Measurements from ENCODE around the gene RANBP9. TPM values are rescaled to one million over a fixed set of nuclear protein-coding genes. Genes with fewer than 3 reads are reported as not detected.

RANBP9 gene
- total and polyA plus RNA-seq, 2 experiments from 2014 or later, result 24.2 to 36.1 TPM

DNA sequence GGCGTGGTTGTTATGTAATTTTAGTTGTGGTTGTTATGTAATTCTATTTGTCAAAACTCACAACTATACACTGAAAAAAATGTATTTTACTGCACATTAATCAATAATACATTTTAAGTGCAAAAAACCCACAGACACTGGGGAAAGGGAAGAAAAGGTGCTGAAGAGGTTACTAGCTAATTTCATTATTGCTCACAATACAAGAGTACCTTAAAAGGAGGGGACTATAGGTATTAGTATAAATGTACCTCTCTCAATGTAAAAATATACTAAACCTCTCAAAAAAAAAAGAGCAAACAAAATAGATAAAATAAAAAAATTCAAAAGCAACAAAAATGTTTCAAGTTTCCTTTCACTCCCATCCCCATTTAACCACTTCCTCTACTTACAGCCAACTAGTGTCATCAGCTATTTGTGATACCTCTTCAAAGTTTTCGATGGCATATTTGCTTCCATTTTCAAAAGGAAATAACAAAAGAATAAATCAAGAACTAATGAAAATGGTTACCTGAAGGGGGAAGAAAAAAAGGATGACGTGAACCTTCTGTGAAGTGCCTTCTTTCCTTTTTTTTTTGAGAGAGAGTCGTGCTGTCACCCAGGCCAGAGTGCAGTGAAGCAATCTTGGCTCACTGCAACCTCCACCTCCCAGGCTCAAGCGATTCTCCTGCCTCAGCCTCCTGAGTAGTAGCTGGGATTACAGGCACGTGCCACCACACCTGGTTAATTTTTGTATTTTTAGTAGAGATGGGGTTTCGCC is 30.2 kb downstream of the RANBP9 start:
- Histone ChIP-seq H3K36me3 (replicated peaks; ENCODE audit: insufficient read depth, low read depth) (no peaks in the 10 kb centered on the region), H3K4me3 (no peak overlapping the region), H3K79me2 (peaks cover 99% of the 10 kb centered on the region), H3K9me3 (ENCODE audit: low read depth) (no peaks in the 10 kb centered on the region), H3K4me1 (ENCODE audit: insufficient read depth) (peaks cover 15% of the 10 kb centered on the region), H3K27ac (no peak overlapping the region), H4K20me1 (ENCODE audit: insufficient read depth, poor library complexity, severe bottlenecking) (peaks cover 37% of the 10 kb centered on the region), H2AFZ (no peak overlapping the region), H3K27me3 (no peaks in the 10 kb centered on the region), H3K4me2 (no peak overlapping the region), H3K9me2 (replicated peaks; ENCODE audit: insufficient read depth) (no peaks in the 10 kb centered on the region)
- TF ChIP-seq, protein P1, sequence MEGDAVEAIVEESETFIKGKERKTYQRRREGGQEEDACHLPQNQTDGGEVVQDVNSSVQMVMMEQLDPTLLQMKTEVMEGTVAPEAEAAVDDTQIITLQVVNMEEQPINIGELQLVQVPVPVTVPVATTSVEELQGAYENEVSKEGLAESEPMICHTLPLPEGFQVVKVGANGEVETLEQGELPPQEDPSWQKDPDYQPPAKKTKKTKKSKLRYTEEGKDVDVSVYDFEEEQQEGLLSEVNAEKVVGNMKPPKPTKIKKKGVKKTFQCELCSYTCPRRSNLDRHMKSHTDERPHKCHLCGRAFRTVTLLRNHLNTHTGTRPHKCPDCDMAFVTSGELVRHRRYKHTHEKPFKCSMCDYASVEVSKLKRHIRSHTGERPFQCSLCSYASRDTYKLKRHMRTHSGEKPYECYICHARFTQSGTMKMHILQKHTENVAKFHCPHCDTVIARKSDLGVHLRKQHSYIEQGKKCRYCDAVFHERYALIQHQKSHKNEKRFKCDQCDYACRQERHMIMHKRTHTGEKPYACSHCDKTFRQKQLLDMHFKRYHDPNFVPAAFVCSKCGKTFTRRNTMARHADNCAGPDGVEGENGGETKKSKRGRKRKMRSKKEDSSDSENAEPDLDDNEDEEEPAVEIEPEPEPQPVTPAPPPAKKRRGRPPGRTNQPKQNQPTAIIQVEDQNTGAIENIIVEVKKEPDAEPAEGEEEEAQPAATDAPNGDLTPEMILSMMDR (IDR thresholded peaks at IDR 0.05; ENCODE audit: poor library complexity), result no peak
- TF ChIP-seq EZH2 (IDR thresholded peaks at IDR 0.05; ENCODE audit: borderline replicate concordance), result no peak
- no peak for TF ChIP-seq EZH2phosphoT487 (IDR thresholded peaks at IDR 0.05; ENCODE audit: low read depth, severe bottlenecking, unreplicated experiment)
- no peak for DNase-seq (ENCODE audit: low spot score)
- WGBS (ENCODE audit: low lambda C conversion rate, missing lambda C conversion rate), result 93% methylated on average over 7 of the region's 7 CpGs

DNA sequence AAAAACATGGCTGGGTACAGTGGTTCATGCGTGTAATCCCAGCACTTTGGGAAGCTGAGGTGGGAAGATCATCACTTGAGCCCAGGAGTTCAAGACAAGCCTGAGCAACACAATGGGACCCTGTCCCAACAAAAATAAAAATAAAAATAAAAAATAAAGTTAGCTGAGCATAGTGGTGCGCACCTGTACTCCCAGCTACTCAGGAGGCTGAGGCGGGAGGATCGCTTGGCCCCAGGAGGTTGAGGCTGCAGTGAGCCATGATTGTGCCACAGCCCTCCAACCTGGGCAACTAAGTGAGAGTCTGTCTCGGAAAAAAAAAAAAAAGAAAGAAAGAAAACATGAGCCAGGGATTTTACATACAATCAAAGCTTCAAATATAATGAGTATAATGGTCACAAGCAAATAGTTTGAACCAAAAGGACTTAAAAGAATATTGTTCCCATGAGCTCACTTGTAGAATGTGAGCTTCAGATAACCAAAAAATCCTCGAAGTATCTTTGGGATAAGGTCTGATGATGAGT is 31.1 kb downstream of the RANBP9 start:
- H3K36me3 ChIP-seq (replicated peaks; ENCODE audit: insufficient read depth, low read depth), result no peaks in the 10 kb centered on the region
- no peak overlapping the region for H3K4me3 ChIP-seq
- no peak for DNase-seq (ENCODE audit: low spot score)
- TF ChIP-seq EZH2phosphoT487 (IDR thresholded peaks at IDR 0.05; ENCODE audit: low read depth, severe bottlenecking, unreplicated experiment), result no peak
- TF ChIP-seq EZH2 (IDR thresholded peaks at IDR 0.05; ENCODE audit: borderline replicate concordance), result no peak
- TF ChIP-seq, protein P1 (IDR thresholded peaks at IDR 0.05; ENCODE audit: poor library complexity), result no peak
- H3K9me3 ChIP-seq (ENCODE audit: low read depth), result no peaks in the 10 kb centered on the region
- 90% methylated on average over 6 of the region's 6 CpGs for WGBS (ENCODE audit: low lambda C conversion rate, missing lambda C conversion rate)
- H3K9me2 ChIP-seq (replicated peaks; ENCODE audit: insufficient read depth), result no peaks in the 10 kb centered on the region
- H3K27me3 ChIP-seq, result no peaks in the 10 kb centered on the region
- H3K4me2 ChIP-seq, result no peak overlapping the region
- H3K4me1 ChIP-seq (ENCODE audit: insufficient read depth), result peaks cover 15% of the 10 kb centered on the region
- H3K79me2 ChIP-seq, result peaks cover 100% of the 10 kb centered on the region
- H4K20me1 ChIP-seq (ENCODE audit: insufficient read depth, poor library complexity, severe bottlenecking), result peaks cover 35% of the 10 kb centered on the region
- H2AFZ ChIP-seq, result no peak overlapping the region
- no peak overlapping the region for H3K27ac ChIP-seq

DNA sequence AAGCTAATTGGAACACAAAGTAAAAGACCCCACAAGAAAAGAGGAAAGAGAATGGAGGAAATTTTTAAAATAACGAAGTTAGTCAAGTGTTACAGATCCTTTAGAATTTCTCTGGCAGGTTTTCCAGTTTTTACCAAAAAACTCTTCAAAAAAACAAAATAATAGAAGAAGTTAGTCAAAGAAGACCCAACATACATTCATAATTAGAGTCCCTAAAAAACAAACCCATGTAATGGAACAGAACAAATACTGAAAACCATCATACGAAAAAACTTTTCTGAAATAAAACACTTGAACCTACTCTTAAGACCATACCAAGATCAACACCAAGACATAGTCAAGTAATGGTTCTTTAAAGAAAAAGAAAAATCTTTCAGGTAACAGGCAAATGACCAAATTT is 31.6 kb downstream of the RANBP9 start:
- TF ChIP-seq EZH2 (IDR thresholded peaks at IDR 0.05; ENCODE audit: borderline replicate concordance) (no peak), EZH2phosphoT487 (IDR thresholded peaks at IDR 0.05; ENCODE audit: low read depth, severe bottlenecking, unreplicated experiment) (no peak)
- TF ChIP-seq, protein P1 (IDR thresholded peaks at IDR 0.05; ENCODE audit: poor library complexity), result no peak
- Histone ChIP-seq H3K79me2 (peaks cover 100% of the 10 kb centered on the region), H3K4me2 (no peak overlapping the region), H2AFZ (no peak overlapping the region), H3K36me3 (replicated peaks; ENCODE audit: insufficient read depth, low read depth) (no peaks in the 10 kb centered on the region), H4K20me1 (ENCODE audit: insufficient read depth, poor library complexity, severe bottlenecking) (peaks cover 30% of the 10 kb centered on the region), H3K9me2 (replicated peaks; ENCODE audit: insufficient read depth) (no peaks in the 10 kb centered on the region), H3K4me1 (ENCODE audit: insufficient read depth) (peaks cover 15% of the 10 kb centered on the region), H3K4me3 (no peak overlapping the region), H3K9me3 (ENCODE audit: low read depth) (no peaks in the 10 kb centered on the region), H3K27me3 (no peaks in the 10 kb centered on the region), H3K27ac (no peak overlapping the region)
- WGBS (ENCODE audit: low lambda C conversion rate, missing lambda C conversion rate), result 95% methylated on average over 2 of the region's 2 CpGs
- no peak for DNase-seq (ENCODE audit: low spot score)

All from hepatocyte (in vitro differentiated cells).